ENCODE data around the gene PHLDB1. TPM values are rescaled to one million over a fixed set of nuclear protein-coding genes. Genes with fewer than 3 reads are reported as not detected.

The PHLDB1 gene
- total RNA-seq, 4 donors from 2014 or later = 48.7 to 117 (median 77.3) TPM

GRCh38 chr11:118646393-118646792, 39.0 kb downstream of the PHLDB1 start:
- H3K36me3 ChIP-seq = peaks cover 91% of the 10 kb centered on the region
- no peaks in the 10 kb centered on the region for H3K27me3 ChIP-seq
- H3K4me3 ChIP-seq = no peak overlapping the region
- DNase-seq (ENCODE audit: low spot score in 2 of 2) = no peak
- TF ChIP-seq POLR2A (IDR thresholded peaks at IDR 0.05) (no peak), EP300 (IDR thresholded peaks at IDR 0.05) (no peak), CTCF (IDR thresholded peaks at IDR 0.05) (no peak), POLR2AphosphoS5 (IDR thresholded peaks at IDR 0.05) (no peak)
- peaks cover 18% of the 10 kb centered on the region for H3K4me1 ChIP-seq
- H3K9me3 ChIP-seq = no peaks in the 10 kb centered on the region
- no peak overlapping the region for H3K27ac ChIP-seq
- 60% methylated on average over 3 of the region's 3 CpGs for WGBS

- Histone ChIP-seq H3K27ac (no peak overlapping the region), H3K4me3 (no peak overlapping the region), H3K9me3 (no peaks in the 10 kb centered on the region), H3K36me3 (peaks cover 96% of the 10 kb centered on the region), H3K4me1 (peaks cover 5% of the 10 kb centered on the region), H3K27me3 (no peaks in the 10 kb centered on the region)
- DNase-seq (ENCODE audit: low spot score in 2 of 2) = peak in 1 of 2 donors; percentile 55
- TF ChIP-seq EP300 (IDR thresholded peaks at IDR 0.05) = no peak
- TF ChIP-seq CTCF (IDR thresholded peaks at IDR 0.05) = no peak
- TF ChIP-seq POLR2A (IDR thresholded peaks at IDR 0.05) = no peak
- no peak for TF ChIP-seq POLR2AphosphoS5 (IDR thresholded peaks at IDR 0.05)
- 74% methylated on average over 4 of the region's 5 CpGs for WGBS
These were observed 40.9 kb downstream of the PHLDB1 start for GRCh38 chr11:118648291-118648690.

DNA sequence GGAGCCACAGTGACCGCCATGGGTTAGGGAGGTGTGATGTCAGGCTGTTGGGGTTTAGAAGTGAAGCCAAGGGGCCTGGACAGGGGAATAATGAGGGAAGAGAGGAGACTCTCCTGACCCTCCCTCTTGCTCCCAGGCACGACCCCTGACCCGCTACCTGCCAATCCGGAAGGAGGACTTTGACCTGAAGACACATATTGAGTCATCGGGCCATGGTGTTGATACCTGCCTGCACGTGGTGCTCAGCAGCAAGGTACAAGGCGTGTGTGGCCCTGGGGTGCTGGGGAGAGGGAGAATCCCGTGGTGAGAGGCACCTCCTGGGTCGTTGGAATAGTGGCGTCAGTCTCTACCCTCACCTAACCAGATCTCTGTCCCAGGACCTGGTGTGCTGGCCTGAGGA, 42.5 kb downstream of the PHLDB1 start:
- no peak overlapping the region for H3K27ac ChIP-seq
- WGBS = 83% methylated on average over 9 of the region's 10 CpGs
- no peaks in the 10 kb centered on the region for H3K9me3 ChIP-seq
- no peak for DNase-seq (ENCODE audit: low spot score in 2 of 2)
- TF ChIP-seq POLR2AphosphoS5 (IDR thresholded peaks at IDR 0.05) (no peak), CTCF (IDR thresholded peaks at IDR 0.05) (no peak), EP300 (IDR thresholded peaks at IDR 0.05) (no peak), POLR2A (IDR thresholded peaks at IDR 0.05) (no peak)
- H3K4me3 ChIP-seq = no peak overlapping the region
- H3K4me1 ChIP-seq = peaks cover 5% of the 10 kb centered on the region
- no peaks in the 10 kb centered on the region for H3K27me3 ChIP-seq
- peaks cover 89% of the 10 kb centered on the region for H3K36me3 ChIP-seq

- Histone ChIP-seq H3K27ac (no peak overlapping the region), H3K27me3 (no peaks in the 10 kb centered on the region), H3K4me1 (peaks cover 5% of the 10 kb centered on the region), H3K9me3 (no peaks in the 10 kb centered on the region), H3K36me3 (peaks cover 87% of the 10 kb centered on the region), H3K4me3 (no peak overlapping the region)
- no peak for DNase-seq (ENCODE audit: low spot score in 2 of 2)
- TF ChIP-seq POLR2AphosphoS5 (IDR thresholded peaks at IDR 0.05) (no peak), CTCF (IDR thresholded peaks at IDR 0.05) (no peak), POLR2A (IDR thresholded peaks at IDR 0.05) (no peak), EP300 (IDR thresholded peaks at IDR 0.05) (no peak)
- WGBS = 91% methylated on average over 5 of the region's 8 CpGs
These were observed 43.0 kb downstream of the PHLDB1 start for GRCh38 chr11:118650366-118650765.

- Histone ChIP-seq H3K27ac (no peak overlapping the region), H3K36me3 (peaks cover 90% of the 10 kb centered on the region), H3K9me3 (no peaks in the 10 kb centered on the region), H3K4me1 (peaks cover 5% of the 10 kb centered on the region), H3K4me3 (no peak overlapping the region), H3K27me3 (no peaks in the 10 kb centered on the region)
- no peak for TF ChIP-seq POLR2AphosphoS5 (IDR thresholded peaks at IDR 0.05)
- no peak for TF ChIP-seq POLR2A (IDR thresholded peaks at IDR 0.05)
- TF ChIP-seq EP300 (IDR thresholded peaks at IDR 0.05) = no peak
- no peak for TF ChIP-seq CTCF (IDR thresholded peaks at IDR 0.05)
- DNase-seq (ENCODE audit: low spot score in 2 of 2) = peak in 1 of 2 donors; percentile 17
- 75% methylated on average over 3 of the region's 3 CpGs for WGBS
These were observed 44.4 kb downstream of the PHLDB1 start for GRCh38 chr11:118651820-118652219.
